ENCODE results near the gene DTD1.

DNA sequence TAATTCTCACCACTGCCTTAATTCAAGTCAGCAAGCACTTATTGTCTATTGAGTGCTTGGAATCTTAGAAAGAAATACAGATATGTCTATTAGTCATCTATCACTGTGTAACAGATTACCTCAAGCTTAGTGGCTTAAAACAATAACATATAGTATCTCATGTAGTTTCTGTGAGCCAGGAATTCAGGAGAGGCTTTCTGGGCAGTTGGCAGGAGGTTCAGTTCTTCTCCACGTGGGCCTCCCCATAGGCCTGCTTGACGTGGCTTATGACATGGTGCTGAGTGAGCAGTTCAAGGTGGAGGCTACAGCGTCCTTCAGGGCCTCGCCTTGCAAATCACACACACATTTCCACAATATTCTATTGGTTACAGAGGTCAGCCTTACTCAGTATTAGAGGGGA lies 69.7 kb downstream of the DTD1 start:
- TF ChIP-seq CTCF (IDR thresholded peaks at IDR 0.05) = no peak
- no peak for TF ChIP-seq POLR2A (IDR thresholded peaks at IDR 0.05)
